Neural progenitor cell (in vitro differentiated cells): ENCODE measurements around the gene SLC41A3. TPM values are rescaled to one million over a fixed set of nuclear protein-coding genes. Genes with fewer than 3 reads are reported as not detected.
A peak's percentile ranks its signal among the peaks of the same experiment; 100 is the strongest.

Experiments
- DNase-seq: peaks from one replicate; pipeline ENCODE4 v3.0.0-alpha.2; 2016; ENCODE audit warnings: low spot score
- H2AFZ ChIP-seq: fragments of 200-600 bp; sonication (generic); replicated peaks from 2 replicates; pipeline ENCODE4 v1.6.1; 2016; ENCODE audit warnings: antibody characterized with exemption
- H3F3A ChIP-seq: fragments of 200-600 bp; sonication (generic); 2 replicates; pipeline ENCODE4 v1.6.1; 2016; ENCODE audit warnings: antibody characterized with exemption, low read depth
- H3K27ac ChIP-seq: fragments of 200-600 bp; sonication (generic); 2 replicates; pipeline ENCODE4 v1.5.1; 2016; ENCODE audit warnings: mild to moderate bottlenecking
- H3K27me3 ChIP-seq: fragments of 200-600 bp; sonication (generic); 2 replicates; pipeline ENCODE4 v1.6.1; 2016; ENCODE audit warnings: mild to moderate bottlenecking, moderate library complexity
- H3K36me3 ChIP-seq: fragments of 200-600 bp; sonication (generic); 2 replicates; pipeline ENCODE4 v1.5.1; 2016
- H3K4me1 ChIP-seq: fragments of 200-600 bp; sonication (generic); 2 replicates; pipeline ENCODE4 v1.6.1; 2016; ENCODE audit warnings: mixed run types
- H3K4me2 ChIP-seq: fragments of 200-600 bp; sonication (generic); 2 replicates; pipeline ENCODE4 v1.6.1; 2016
- H3K4me3 ChIP-seq: fragments of 200-600 bp; sonication (generic); 2 replicates; pipeline ENCODE4 v1.5.1; 2016
- H3K79me2 ChIP-seq: fragments of 200-600 bp; sonication (generic); 2 replicates; pipeline ENCODE4 v1.6.1; 2016; ENCODE audit warnings: low read depth
- H3K9ac ChIP-seq: fragments of 200-600 bp; sonication (generic); 2 replicates; pipeline ENCODE4 v1.6.1; 2016
- H3K9me3 ChIP-seq: fragments of 200-600 bp; sonication (generic); 2 replicates; pipeline ENCODE4 v1.5.1; 2016; ENCODE audit warnings: low read depth
- H4K20me1 ChIP-seq: fragments of 200-600 bp; sonication (generic); 2 replicates; pipeline ENCODE4 v1.6.1; 2016; ENCODE audit warnings: low read depth
- H3K27ac Mint-ChIP-seq: 3 replicates; pipeline ENCODE4 v1.8.0; 2021; ENCODE audit warnings: mixed read lengths
- H3K27me3 Mint-ChIP-seq: 2 replicates; pipeline ENCODE4 v1.8.0; 2022; ENCODE audit warnings: low read depth, mild to moderate bottlenecking, inconsistent platforms, moderate library complexity, mixed read lengths; ENCODE audit not compliant: insufficient read depth
- H3K36me3 Mint-ChIP-seq: 3 replicates; pipeline ENCODE4 v1.8.0; 2021; ENCODE audit warnings: mixed read lengths
- H3K4me1 Mint-ChIP-seq: 3 replicates; pipeline ENCODE4 v1.8.0; 2021; ENCODE audit warnings: mixed read lengths
- H3K4me3 Mint-ChIP-seq: 3 replicates; pipeline ENCODE4 v1.8.0; 2021; ENCODE audit warnings: mild to moderate bottlenecking, moderate library complexity, mixed read lengths
- H3K9me3 Mint-ChIP-seq: 3 replicates; pipeline ENCODE4 v1.8.0; 2020; ENCODE audit warnings: mixed read lengths
- CTCF ChIP-seq: fragments of 200-600 bp; sonication (generic); IDR thresholded peaks from 2 replicates; pipeline ENCODE4 v1.5.1; 2017; ENCODE audit warnings: antibody characterized with exemption, mild to moderate bottlenecking
- EZH2 ChIP-seq: fragments of 200-600 bp; sonication (generic); IDR thresholded peaks from 2 replicates; pipeline ENCODE4 v1.6.1; 2017; ENCODE audit warnings: antibody characterized with exemption, mild to moderate bottlenecking, moderate library complexity
- EZH2phosphoT487 ChIP-seq: fragments of 200-600 bp; sonication (generic); IDR thresholded peaks from 2 replicates; pipeline ENCODE4 v1.6.1; 2017; ENCODE audit warnings: antibody characterized with exemption
- total RNA-seq: library from RNA; depleted of rRNA; stranded (reverse); fragments of >200 nt; gene quantifications from 2 replicates; pipeline ENCODE4 v1.2.3, GENCODE V29; 2015; ENCODE audit warnings: low replicate concordance

Gene SLC41A3
- total RNA-seq, 1 donor from 2014 or later: 24.9 TPM

DNA sequence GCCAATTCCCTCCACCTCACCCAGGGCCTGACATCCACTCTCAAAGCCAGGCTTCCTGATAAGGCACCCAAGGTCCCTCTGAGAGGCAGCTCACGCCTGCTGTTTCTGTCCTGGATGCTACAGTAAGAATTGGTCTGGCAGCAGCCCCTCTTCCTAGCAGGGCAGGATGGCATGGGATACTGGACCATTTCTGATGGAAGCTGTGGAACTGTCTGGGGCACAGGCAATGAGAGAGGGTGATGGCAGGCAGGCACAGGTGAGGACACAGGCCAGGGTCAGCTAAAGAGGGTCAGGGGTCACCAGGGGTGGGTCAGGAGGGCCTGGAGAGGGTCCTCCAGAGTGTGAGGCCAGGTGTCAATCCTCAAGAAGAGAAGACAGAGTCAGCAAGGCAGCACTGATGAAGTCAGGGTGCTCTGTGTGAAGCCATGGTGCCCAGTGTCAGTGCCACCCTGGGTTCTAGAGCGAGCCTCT is 41.9 kb upstream of the SLC41A3 start:
- Histone ChIP-seq H3K4me1 (peaks cover 14% of the 10 kb centered on the region), H3K4me3 (no peak overlapping the region), H2AFZ (no peak overlapping the region), H3K27ac (no peak overlapping the region), H3K9ac (no peak overlapping the region), H3K36me3 (no peaks in the 10 kb centered on the region), H3K79me2 (no peaks in the 10 kb centered on the region), H3K27me3 (no peaks in the 10 kb centered on the region), H3K4me2 (no peak overlapping the region), H4K20me1 (no peaks in the 10 kb centered on the region), H3F3A (no peaks in the 10 kb centered on the region), H3K9me3 (no peaks in the 10 kb centered on the region)
- no peak for DNase-seq
- Mint-ChIP-seq H3K9me3 (no peaks in the 10 kb centered on the region), H3K36me3 (no peaks in the 10 kb centered on the region), H3K27me3 (peaks cover 2% of the 10 kb centered on the region), H3K4me3 (no peak overlapping the region), H3K27ac (peak overlapping the region; percentile 84), H3K4me1 (peaks cover 12% of the 10 kb centered on the region)
- TF ChIP-seq EZH2phosphoT487 (no peak), CTCF (no peak), EZH2 (no peak)

- no peaks in the 10 kb centered on the region for H3K79me2 ChIP-seq
- H4K20me1 ChIP-seq: no peaks in the 10 kb centered on the region
- Mint-ChIP-seq H3K4me3 (no peak overlapping the region), H3K27me3 (peaks cover 2% of the 10 kb centered on the region), H3K36me3 (no peaks in the 10 kb centered on the region), H3K9me3 (no peaks in the 10 kb centered on the region), H3K4me1 (peaks cover 12% of the 10 kb centered on the region), H3K27ac (peak overlapping the region; percentile 84)
- H3K4me1 ChIP-seq: peaks cover 14% of the 10 kb centered on the region
- no peaks in the 10 kb centered on the region for H3K9me3 ChIP-seq
- H3K36me3 ChIP-seq: no peaks in the 10 kb centered on the region
- H3K27me3 ChIP-seq: no peaks in the 10 kb centered on the region
- H3K4me2 ChIP-seq: no peak overlapping the region
- no peak overlapping the region for H3K4me3 ChIP-seq
- no peak for TF ChIP-seq EZH2
- TF ChIP-seq EZH2phosphoT487: no peak
- no peak for TF ChIP-seq CTCF
- no peak overlapping the region for H2AFZ ChIP-seq
- H3K9ac ChIP-seq: no peak overlapping the region
- no peaks in the 10 kb centered on the region for H3F3A ChIP-seq
- no peak for DNase-seq
- no peak overlapping the region for H3K27ac ChIP-seq
These were observed 41.4 kb upstream of the SLC41A3 start for GRCh38 chr3:126125341-126125740.

- H3K4me2 ChIP-seq: no peak overlapping the region
- H3K9me3 ChIP-seq: no peaks in the 10 kb centered on the region
- H3K27me3 Mint-ChIP-seq: peaks cover 2% of the 10 kb centered on the region
- H3K9me3 Mint-ChIP-seq: no peaks in the 10 kb centered on the region
- no peaks in the 10 kb centered on the region for H3K27me3 ChIP-seq
- no peak overlapping the region for H2AFZ ChIP-seq
- peaks cover 12% of the 10 kb centered on the region for H3K4me1 Mint-ChIP-seq
- H3K79me2 ChIP-seq: no peaks in the 10 kb centered on the region
- H3K4me1 ChIP-seq: peaks cover 14% of the 10 kb centered on the region
- H3K9ac ChIP-seq: no peak overlapping the region
- no peaks in the 10 kb centered on the region for H3K36me3 ChIP-seq
- H3F3A ChIP-seq: no peaks in the 10 kb centered on the region
- H3K4me3 Mint-ChIP-seq: no peak overlapping the region
- H3K27ac ChIP-seq: no peak overlapping the region
- H3K4me3 ChIP-seq: no peak overlapping the region
- DNase-seq: no peak
- TF ChIP-seq EZH2phosphoT487 (no peak), CTCF (no peak), EZH2 (no peak)
- no peak overlapping the region for H3K27ac Mint-ChIP-seq
- no peaks in the 10 kb centered on the region for H3K36me3 Mint-ChIP-seq
- H4K20me1 ChIP-seq: no peaks in the 10 kb centered on the region
These were observed 41.0 kb upstream of the SLC41A3 start for GRCh38 chr3:126124896-126125295.
